HEK293 (cell line): Measurements from ENCODE around the gene CTSH.

Experiments
- CTCF ChIA-PET: fragments of 350-600 bp; formaldehyde crosslinking; extraction: SDS; loops from one replicate; lab custom pipeline; 2021; ENCODE audit warnings: antibody characterized with exemption; lab: Yijun Ruan, JAX
- POLR2A ChIA-PET: fragments of 300-600 bp; formaldehyde crosslinking; extraction: SDS; loops from one replicate; lab custom pipeline; 2020; ENCODE audit warnings: antibody characterized with exemption, inconsistent platforms; lab: Yijun Ruan, JAX
- H3K27ac ChIP-seq: fragments of 200-500 bp; sonication (Bioruptor generic); 2 replicates; pipeline ENCODE4 v1.5.1; 2014; ENCODE audit warnings: low read depth, low read length, control low read depth, inconsistent platforms; ENCODE audit errors: extremely low read depth
- H3K36me3 ChIP-seq, 2 experiments: fragments of 200-500 bp in 1 of 2; sonication (Bioruptor generic) in 1 of 2; 1 replicate in 1 of 2; 2 replicates in 1 of 2; pipeline ENCODE4 v1.5.1; 2014 to 2017; ENCODE audit warnings: inconsistent platforms in 2 of 2, low read length in 2 of 2; ENCODE audit not compliant: control insufficient read depth in 2 of 2, insufficient read depth in 1 of 2
- H3K4me1 ChIP-seq: fragments of 200-500 bp; sonication (Bioruptor generic); 2 replicates; pipeline ENCODE4 v1.5.1; 2014; ENCODE audit warnings: mild to moderate bottlenecking, low read length, inconsistent platforms; ENCODE audit not compliant: control insufficient read depth, insufficient read depth
- H3K4me3 ChIP-seq: 2 replicates; pipeline ENCODE4 v1.5.1; 2011; ENCODE audit warnings: low read depth, mild to moderate bottlenecking, control low read depth, low read length, moderate library complexity
- H3K9me3 ChIP-seq: fragments of 200-500 bp; sonication (Bioruptor generic); 2 replicates; pipeline ENCODE4 v1.5.1; 2014; ENCODE audit warnings: low read depth, low read length, inconsistent platforms; ENCODE audit not compliant: control insufficient read depth, insufficient read depth
- EGR2 ChIP-seq: fragments of 450-650 bp; formaldehyde crosslinking; IDR thresholded peaks from 2 replicates; pipeline ENCODE4 v1.5.1; 2016; ENCODE audit warnings: low read depth, missing biosample characterization, missing genetic modification characterization
- ELK4 ChIP-seq: IDR thresholded peaks from 2 replicates; pipeline ENCODE4 v1.6.1; 2011; ENCODE audit warnings: mild to moderate bottlenecking, low read depth, low read length, borderline replicate concordance
- HOXC10 ChIP-seq: sonication (generic); formaldehyde crosslinking; IDR thresholded peaks from 2 replicates; pipeline ENCODE4 v1.8.1; 2023; ENCODE audit warnings: mild to moderate bottlenecking, missing genetic modification reagents
- OSR2 ChIP-seq: fragments of 450-650 bp; formaldehyde crosslinking; IDR thresholded peaks from 2 replicates; pipeline ENCODE4 v1.5.1; 2016; ENCODE audit warnings: missing biosample characterization, missing genetic modification characterization
- SCRT2 ChIP-seq: fragments of 450-650 bp; formaldehyde crosslinking; IDR thresholded peaks from 2 replicates; pipeline ENCODE4 v1.5.1; 2016; ENCODE audit warnings: missing biosample characterization, missing genetic modification characterization
- ZBTB11 ChIP-seq: fragments of 450-650 bp; formaldehyde crosslinking; conservative IDR thresholded peaks from 2 replicates; pipeline ENCODE4 v1.5.1; 2016; ENCODE audit warnings: low read depth, missing biosample characterization, missing genetic modification characterization
- ZEB2 ChIP-seq: fragments of 450-650 bp; formaldehyde crosslinking; IDR thresholded peaks from 2 replicates; pipeline ENCODE4 v1.5.1; 2016; ENCODE audit warnings: missing biosample characterization, missing genetic modification characterization
- ZNF140 ChIP-seq: fragments of 450-650 bp; formaldehyde crosslinking; IDR thresholded peaks from 2 replicates; pipeline ENCODE4 v1.5.1; 2016; ENCODE audit warnings: missing biosample characterization, missing genetic modification characterization
- ZNF239 ChIP-seq: fragments of 450-650 bp; formaldehyde crosslinking; IDR thresholded peaks from 2 replicates; pipeline ENCODE4 v1.5.1; 2016; ENCODE audit warnings: missing biosample characterization, missing genetic modification characterization
- ZNF266 ChIP-seq: fragments of 450-650 bp; formaldehyde crosslinking; IDR thresholded peaks from 2 replicates; pipeline ENCODE4 v1.5.1; 2016; ENCODE audit warnings: missing biosample characterization, missing genetic modification characterization, low read depth
- ZNF335 ChIP-seq: fragments of 450-650 bp; formaldehyde crosslinking; conservative IDR thresholded peaks from 2 replicates; pipeline ENCODE4 v1.5.1; 2016; ENCODE audit warnings: missing biosample characterization, missing genetic modification characterization
- ZNF354C ChIP-seq: fragments of 450-650 bp; formaldehyde crosslinking; IDR thresholded peaks from 2 replicates; pipeline ENCODE4 v1.5.1; 2016; ENCODE audit warnings: missing biosample characterization, missing genetic modification characterization, low read depth, borderline replicate concordance
- ZNF37A ChIP-seq: fragments of 450-650 bp; IDR thresholded peaks from 2 replicates; pipeline ENCODE4 v1.5.1; 2018; ENCODE audit warnings: missing biosample characterization, missing genetic modification characterization
- ZNF404 ChIP-seq: fragments of 450-650 bp; formaldehyde crosslinking; IDR thresholded peaks from 2 replicates; pipeline ENCODE4 v1.5.1; 2017; ENCODE audit warnings: missing biosample characterization, missing genetic modification characterization
- ZNF433 ChIP-seq: fragments of 450-650 bp; formaldehyde crosslinking; IDR thresholded peaks from 2 replicates; pipeline ENCODE4 v1.5.1; 2016; ENCODE audit warnings: missing biosample characterization, missing genetic modification characterization, low read depth
- ZNF501 ChIP-seq: fragments of 450-650 bp; formaldehyde crosslinking; IDR thresholded peaks from 2 replicates; pipeline ENCODE4 v1.5.1; 2016; ENCODE audit warnings: missing biosample characterization, missing genetic modification characterization
- ZNF514 ChIP-seq: fragments of 450-650 bp; formaldehyde crosslinking; IDR thresholded peaks from 2 replicates; pipeline ENCODE4 v1.5.1; 2016; ENCODE audit warnings: missing biosample characterization, missing genetic modification characterization
- ZNF548 ChIP-seq: fragments of 450-650 bp; formaldehyde crosslinking; IDR thresholded peaks from 2 replicates; pipeline ENCODE4 v1.5.1; 2016; ENCODE audit warnings: missing biosample characterization, missing genetic modification characterization
- ZNF629 ChIP-seq: fragments of 450-650 bp; formaldehyde crosslinking; IDR thresholded peaks from 2 replicates; pipeline ENCODE4 v1.5.1; 2017; ENCODE audit warnings: missing biosample characterization, missing genetic modification characterization
- ZNF658 ChIP-seq: fragments of 450-650 bp; formaldehyde crosslinking; IDR thresholded peaks from 2 replicates; pipeline ENCODE4; 2016; ENCODE audit warnings: missing biosample characterization, missing genetic modification characterization
- ZNF776 ChIP-seq: fragments of 450-650 bp; formaldehyde crosslinking; IDR thresholded peaks from 2 replicates; pipeline ENCODE4 v1.5.0; 2017; ENCODE audit warnings: missing biosample characterization, missing genetic modification characterization, borderline replicate concordance
- ZNF785 ChIP-seq: fragments of 450-650 bp; formaldehyde crosslinking; IDR thresholded peaks from 2 replicates; pipeline ENCODE4 v1.5.1; 2016; ENCODE audit warnings: missing biosample characterization, missing genetic modification characterization
- ZNF792 ChIP-seq: fragments of 450-650 bp; formaldehyde crosslinking; IDR thresholded peaks from 2 replicates; pipeline ENCODE4 v1.5.1; 2016; ENCODE audit warnings: missing biosample characterization, missing genetic modification characterization
- ZSCAN18 ChIP-seq: fragments of 450-650 bp; formaldehyde crosslinking; IDR thresholded peaks from 2 replicates; pipeline ENCODE4 v1.5.1; 2016; ENCODE audit warnings: missing biosample characterization, missing genetic modification characterization
- TF ChIP-seq, protein P1 (sequence below): fragments of 450-650 bp; formaldehyde crosslinking; optimal IDR thresholded peaks from 2 replicates; pipeline ENCODE3; 2016; ENCODE audit warnings: missing biosample characterization, mild to moderate bottlenecking, missing genetic modification characterization

The CTSH gene

GRCh38 chr15:78979456-78980320 lies 34.8 kb upstream of the CTSH start (continued):
- TF ChIP-seq ZBTB11 (tag by site-specific recombination) (no peak), ZNF629 (tag by site-specific recombination) (peak; percentile 26; the same call in 1 of the 2 replicates), OSR2 (tag by site-specific recombination) (no peak), ZNF501 (tag by site-specific recombination) (0 out of 2 replicates have a peak, but pooled peaks have one; percentile 28), ZNF792 (tag by site-specific recombination) (no peak), ZNF404 (tag by site-specific recombination) (no peak), ZNF433 (no peak), ZEB2 (0 out of 2 replicates have a peak, but pooled peaks have one; percentile 39), ZNF266 (tag by site-specific recombination) (no peak), HOXC10 (CRISPR knock-in tag) (no peak), ZNF514 (tag by site-specific recombination) (no peak), SCRT2 (tag by site-specific recombination) (0 out of 2 replicates have a peak, but pooled peaks have one; percentile 11)
- TF ChIP-seq, all 188 proteins: peak for 13

- Histone ChIP-seq H3K4me1 (no peaks in the 10 kb centered on the region), H3K27ac (no peak overlapping the region), H3K36me3 (no peaks in the 10 kb centered on the region), H3K4me3 (no peak overlapping the region), H3K9me3 (no peaks in the 10 kb centered on the region)
- no peak for TF ChIP-seq ZNF776 (tag by site-specific recombination)
- TF ChIP-seq ZNF239: no peak
- TF ChIP-seq EGR2: 0 out of 2 replicates have a peak, but pooled peaks have one; percentile 16
- TF ChIP-seq, protein P1, sequence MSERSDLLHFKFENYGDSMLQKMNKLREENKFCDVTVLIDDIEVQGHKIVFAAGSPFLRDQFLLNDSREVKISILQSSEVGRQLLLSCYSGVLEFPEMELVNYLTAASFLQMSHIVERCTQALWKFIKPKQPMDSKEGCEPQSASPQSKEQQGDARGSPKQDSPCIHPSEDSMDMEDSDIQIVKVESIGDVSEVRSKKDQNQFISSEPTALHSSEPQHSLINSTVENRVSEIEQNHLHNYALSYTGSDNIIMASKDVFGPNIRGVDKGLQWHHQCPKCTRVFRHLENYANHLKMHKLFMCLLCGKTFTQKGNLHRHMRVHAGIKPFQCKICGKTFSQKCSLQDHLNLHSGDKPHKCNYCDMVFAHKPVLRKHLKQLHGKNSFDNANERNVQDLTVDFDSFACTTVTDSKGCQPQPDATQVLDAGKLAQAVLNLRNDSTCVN: no peak
- ChIA-PET POLR2A (interaction anchor here (0.8 kb wide), 1 partner anchor 105 kb away, joined by 4 read pairs; no protein-coding TSS in a partner anchor), CTCF (interaction anchor here (0.6 to 8.5 kb wide), 19 partner anchors 9 to 206 kb away, joined by 3 to 157 read pairs (median 6); partner anchors contain the start of gene ADAMTS7)
These were observed 33.8 kb upstream of the CTSH start for GRCh38 chr15:78978601-78979179.

GRCh38 chr15:78977591-78978347 lies 32.9 kb upstream of the CTSH start:
- POLR2A ChIA-PET: no interaction called here
- no peak overlapping the region for H3K27ac ChIP-seq
- TF ChIP-seq ZNF785 (tag by site-specific recombination): no peak
- no peak for TF ChIP-seq ZNF140 (tag by site-specific recombination)
- no peak for TF ChIP-seq ZNF658 (tag by site-specific recombination)
- no peak for TF ChIP-seq ZSCAN18 (tag by site-specific recombination)
- no peak for TF ChIP-seq ZNF37A (tag by site-specific recombination)
- TF ChIP-seq ZNF335 (tag by site-specific recombination): no peak
- no peak for TF ChIP-seq ZNF354C
- TF ChIP-seq ELK4: no peak
- no peak for TF ChIP-seq ZNF548
- TF ChIP-seq ZNF792 (tag by site-specific recombination): no peak

More at GRCh38 chr15:78977591-78978347, 32.9 kb upstream of the CTSH start:
- Histone ChIP-seq H3K4me3 (no peak overlapping the region), H3K4me1 (no peaks in the 10 kb centered on the region), H3K9me3 (no peaks in the 10 kb centered on the region), H3K36me3 (no peaks in the 10 kb centered on the region)
- CTCF ChIA-PET: interaction anchor here (1.0 to 8.5 kb wide), 6 partner anchors 10 to 206 kb away, joined by 3 to 157 read pairs (median 6); no protein-coding TSS in a partner anchor
